ENCODE data around the gene SSTR3. TPM values are rescaled to one million over a fixed set of nuclear protein-coding genes. Genes with fewer than 3 reads are reported as not detected.

SSTR3 gene
- total RNA-seq, 1 experiment from 2014 or later: not detected

GRCh38 chr22:37258753-37259401 is 46.6 kb upstream of the SSTR3 start:
- H3K36me3 Mint-ChIP-seq (ENCODE audit: insufficient read depth, unreplicated experiment): peaks cover 6% of the 10 kb centered on the region
- peaks cover 29% of the 10 kb centered on the region for H3K4me1 Mint-ChIP-seq (ENCODE audit: insufficient read depth, unreplicated experiment)
- POLR2A ChIA-PET: interaction anchor here (0.6 to 1.5 kb wide), 5 partner anchors 11 to 1105 kb away, joined by 3 to 7 read pairs (median 4); no protein-coding TSS in a partner anchor
- no peak overlapping the region for H3K4me3 Mint-ChIP-seq (ENCODE audit: unreplicated experiment)
- no peak overlapping the region for H3K27ac Mint-ChIP-seq (ENCODE audit: low read depth, unreplicated experiment)
- BruUV-seq (replicated peaks): no TSS peak
- intact Hi-C loops (cut with micrococcal nuclease): loop anchor here (2.0 kb wide), 1 partner anchor 198 kb away; no protein-coding TSS in a partner anchor
- CTCF ChIA-PET: interaction anchor here (0.5 to 4.6 kb wide), 18 partner anchors 8 to 1114 kb away, joined by 3 to 62 read pairs (median 4); partner anchors contain the start of gene RAC2
- H3K27me3 Mint-ChIP-seq (ENCODE audit: insufficient read depth, unreplicated experiment): no peaks in the 10 kb centered on the region
- no peaks in the 10 kb centered on the region for H3K9me3 Mint-ChIP-seq (ENCODE audit: unreplicated experiment)
- DNase-seq (ENCODE audit: unreplicated experiment): no peak
- TF ChIP-seq CTCF (IDR thresholded peaks at IDR 0.05; ENCODE audit: unreplicated experiment): no peak

- Mint-ChIP-seq H3K4me1 (ENCODE audit: insufficient read depth, unreplicated experiment) (peaks cover 29% of the 10 kb centered on the region), H3K36me3 (ENCODE audit: insufficient read depth, unreplicated experiment) (peaks cover 6% of the 10 kb centered on the region), H3K27me3 (ENCODE audit: insufficient read depth, unreplicated experiment) (no peaks in the 10 kb centered on the region), H3K4me3 (ENCODE audit: unreplicated experiment) (no peak overlapping the region), H3K9me3 (ENCODE audit: unreplicated experiment) (no peaks in the 10 kb centered on the region), H3K27ac (ENCODE audit: low read depth, unreplicated experiment) (no peak overlapping the region)
- BruUV-seq (replicated peaks): no TSS peak
- CTCF ChIA-PET: interaction anchor here (1.0 to 4.6 kb wide), 8 partner anchors 9 to 200 kb away, joined by 3 to 62 read pairs (median 10); partner anchors contain the start of gene RAC2
- no peak for DNase-seq (ENCODE audit: unreplicated experiment)
- TF ChIP-seq CTCF (IDR thresholded peaks at IDR 0.05; ENCODE audit: unreplicated experiment): no peak
- intact Hi-C loops (cut with micrococcal nuclease): loop anchor here (2.0 kb wide), 1 partner anchor 199 kb away; no protein-coding TSS in a partner anchor
- POLR2A ChIA-PET: no interaction called here
Observed at GRCh38 chr22:37258005-37258752, 45.9 kb upstream of the SSTR3 start.

- DNase-seq (ENCODE audit: unreplicated experiment): no peak
- Mint-ChIP-seq H3K4me3 (ENCODE audit: unreplicated experiment) (no peak overlapping the region), H3K4me1 (ENCODE audit: insufficient read depth, unreplicated experiment) (peaks cover 29% of the 10 kb centered on the region), H3K27ac (ENCODE audit: low read depth, unreplicated experiment) (no peak overlapping the region), H3K9me3 (ENCODE audit: unreplicated experiment) (no peaks in the 10 kb centered on the region), H3K27me3 (ENCODE audit: insufficient read depth, unreplicated experiment) (no peaks in the 10 kb centered on the region), H3K36me3 (ENCODE audit: insufficient read depth, unreplicated experiment) (peaks cover 6% of the 10 kb centered on the region)
- POLR2A ChIA-PET: no interaction called here
- intact Hi-C loops (cut with micrococcal nuclease): no loop called here
- TF ChIP-seq CTCF (IDR thresholded peaks at IDR 0.05; ENCODE audit: unreplicated experiment): no peak
- no TSS peak for BruUV-seq (replicated peaks)
- CTCF ChIA-PET: interaction anchor here (0.6 to 1.0 kb wide), 3 partner anchors 10 to 291 kb away, joined by 3 read pairs; no protein-coding TSS in a partner anchor
Observed at GRCh38 chr22:37256075-37256726, 43.9 kb upstream of the SSTR3 start.

Data from MCF 10A (cell line).